Measurements from ENCODE around the gene TNC.
A peak's percentile ranks its signal among the peaks of the same experiment; 100 is the strongest.

Gene TNC

DNA sequence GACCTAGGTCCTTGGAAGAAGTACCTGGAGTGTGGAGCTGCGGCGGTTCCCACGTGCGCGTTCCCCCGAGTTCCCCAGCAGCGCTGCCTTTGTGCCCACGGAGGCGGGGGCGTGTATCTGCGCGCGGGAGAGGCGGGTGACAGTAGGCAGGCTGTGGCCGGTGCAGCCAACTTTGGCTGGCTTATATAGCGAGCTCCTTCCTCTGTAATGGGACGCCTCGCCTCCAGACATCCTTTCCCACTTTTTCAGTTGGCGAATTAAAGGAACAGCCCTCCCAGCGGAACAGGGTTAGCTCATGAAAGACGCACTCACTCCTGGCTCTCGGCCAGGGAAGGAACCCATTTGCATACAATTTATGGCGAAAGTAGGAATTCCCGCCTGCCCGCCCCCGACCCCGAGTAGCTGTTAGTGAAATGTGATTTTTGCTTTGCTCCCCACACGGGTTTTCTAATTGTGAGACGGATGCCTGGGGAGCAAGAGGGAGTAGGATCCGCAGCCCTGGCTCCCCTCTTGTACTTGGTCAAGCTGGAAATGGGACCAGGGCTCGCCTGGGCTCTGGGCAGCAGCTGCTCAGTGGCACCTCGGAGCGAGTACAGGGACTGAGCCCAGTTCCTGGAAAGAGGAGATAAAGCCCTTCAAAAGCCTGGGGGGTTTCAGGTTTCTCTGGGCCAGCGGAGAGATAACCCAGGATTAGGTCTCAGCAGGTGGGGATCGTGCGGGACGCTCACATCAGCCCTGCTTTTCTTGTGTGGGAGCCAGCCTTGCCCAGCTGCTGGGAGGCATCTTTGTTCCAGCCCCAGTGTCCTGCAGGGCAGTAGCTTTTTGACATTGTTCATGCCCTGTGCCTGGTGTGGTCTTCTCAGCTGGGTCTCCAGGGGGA, at the start of gene TNC:
TSS of gene TNC (minus strand) at position 159 of the 880 bp plus-strand sequence. CDS start 27,139 bp downstream, outside the sequence.
- DNase-seq (ENCODE audit: low read depth), result no peak

DNA sequence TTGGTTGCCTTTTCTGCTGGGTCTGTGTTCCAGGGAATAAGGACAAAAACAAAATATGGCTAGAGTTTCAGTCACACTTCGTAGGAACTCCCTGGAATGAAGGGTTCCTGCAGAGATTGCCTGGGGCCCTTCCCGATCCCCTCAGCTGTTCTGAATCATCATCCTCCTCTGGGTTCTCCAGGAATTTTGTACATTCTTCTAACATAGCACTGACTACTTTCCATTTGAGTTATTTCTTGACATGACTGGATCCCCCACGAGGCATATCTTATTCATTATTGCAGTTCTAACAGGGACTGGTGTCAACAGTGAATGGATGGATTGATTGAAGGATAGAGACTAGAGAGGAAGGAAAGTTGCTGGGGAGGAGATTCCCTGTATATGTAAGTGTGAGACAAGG, 49.2 kb upstream of the TNC start:
- peak; percentile 67 for DNase-seq (ENCODE audit: low read depth)

DNA sequence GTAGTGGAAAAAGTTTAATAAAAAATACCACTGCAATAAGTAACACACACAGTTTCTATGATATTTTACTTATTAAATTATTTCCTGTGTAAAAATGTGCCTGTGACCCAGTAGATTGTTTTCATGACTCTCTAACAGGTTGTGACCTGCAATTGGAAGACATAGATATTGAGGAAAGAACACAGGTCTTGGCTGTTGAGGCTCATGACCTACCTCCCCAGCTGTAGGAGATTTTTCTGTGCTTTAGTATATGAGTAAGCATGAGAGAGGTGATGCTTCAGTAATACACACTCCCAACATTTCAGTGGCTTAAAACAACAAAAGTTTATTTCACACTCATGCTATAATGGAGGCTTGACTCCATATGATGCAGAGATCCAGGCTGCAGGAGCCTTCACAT, 47.3 kb upstream of the TNC start:
- no peak for DNase-seq (ENCODE audit: low read depth)

DNA sequence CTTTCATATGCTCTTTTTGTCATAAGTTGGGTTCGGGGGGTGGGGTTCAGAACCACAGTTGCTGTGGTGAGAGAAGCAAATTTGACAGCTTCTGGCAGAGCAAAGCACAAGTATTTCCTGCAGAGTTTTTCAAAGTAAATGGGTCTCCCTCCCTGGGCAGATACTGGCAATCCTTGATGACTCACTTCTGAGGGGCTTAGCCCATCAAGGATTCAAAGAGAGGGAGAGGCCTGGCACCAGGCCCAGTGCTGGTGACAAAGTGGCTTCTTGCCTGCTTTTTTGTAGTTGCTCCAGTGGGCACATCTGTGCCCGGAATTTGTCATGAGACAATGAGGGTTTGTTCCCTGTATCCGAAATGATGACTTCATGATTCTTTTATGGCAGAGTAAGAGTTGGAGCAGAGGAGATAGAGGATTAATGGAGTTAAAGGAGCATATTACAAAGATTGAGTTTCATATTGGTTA, 46.6 kb upstream of the TNC start:
- no peak for DNase-seq (ENCODE audit: low read depth)

DNA sequence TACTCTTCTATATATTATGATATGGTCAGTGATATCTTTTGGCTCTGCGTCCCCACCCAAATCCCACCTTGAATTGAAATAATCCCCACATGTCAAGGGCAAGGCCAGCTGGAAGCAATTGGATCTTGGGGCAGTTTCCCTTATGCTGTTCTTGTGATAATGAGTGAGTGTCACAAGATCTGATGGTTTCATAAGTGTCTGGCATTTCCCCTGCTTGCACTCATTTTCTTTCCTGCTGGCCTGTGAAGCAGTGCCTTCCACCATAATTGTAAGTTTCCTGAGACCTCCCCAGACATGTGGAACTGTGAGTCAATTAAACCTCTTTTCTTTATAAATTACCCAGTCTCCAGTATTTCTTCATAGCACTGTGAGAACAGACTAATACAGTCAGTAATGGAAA, 45.0 kb upstream of the TNC start:
- no peak for DNase-seq (ENCODE audit: low read depth)

DNA sequence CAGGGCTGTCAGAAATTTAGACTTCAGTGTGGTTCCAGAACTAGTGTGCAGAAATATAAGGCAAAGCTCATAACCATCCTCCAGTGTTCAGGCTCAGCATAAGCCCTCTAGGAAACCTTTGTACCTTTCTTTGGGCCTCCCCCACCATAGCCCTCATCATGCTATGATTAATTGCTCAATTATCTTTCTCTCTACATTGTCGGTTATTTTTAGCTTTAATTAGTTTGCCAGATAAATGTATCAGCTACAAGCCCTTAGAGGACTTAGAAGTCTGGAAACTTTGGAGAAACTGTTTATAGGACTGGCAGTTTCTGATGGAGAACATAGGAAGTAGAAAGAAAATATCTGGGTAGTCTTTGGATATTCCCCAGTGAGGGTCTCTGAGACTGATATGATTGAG, 43.5 kb upstream of the TNC start:
- DNase-seq (ENCODE audit: low read depth), result no peak

DNA sequence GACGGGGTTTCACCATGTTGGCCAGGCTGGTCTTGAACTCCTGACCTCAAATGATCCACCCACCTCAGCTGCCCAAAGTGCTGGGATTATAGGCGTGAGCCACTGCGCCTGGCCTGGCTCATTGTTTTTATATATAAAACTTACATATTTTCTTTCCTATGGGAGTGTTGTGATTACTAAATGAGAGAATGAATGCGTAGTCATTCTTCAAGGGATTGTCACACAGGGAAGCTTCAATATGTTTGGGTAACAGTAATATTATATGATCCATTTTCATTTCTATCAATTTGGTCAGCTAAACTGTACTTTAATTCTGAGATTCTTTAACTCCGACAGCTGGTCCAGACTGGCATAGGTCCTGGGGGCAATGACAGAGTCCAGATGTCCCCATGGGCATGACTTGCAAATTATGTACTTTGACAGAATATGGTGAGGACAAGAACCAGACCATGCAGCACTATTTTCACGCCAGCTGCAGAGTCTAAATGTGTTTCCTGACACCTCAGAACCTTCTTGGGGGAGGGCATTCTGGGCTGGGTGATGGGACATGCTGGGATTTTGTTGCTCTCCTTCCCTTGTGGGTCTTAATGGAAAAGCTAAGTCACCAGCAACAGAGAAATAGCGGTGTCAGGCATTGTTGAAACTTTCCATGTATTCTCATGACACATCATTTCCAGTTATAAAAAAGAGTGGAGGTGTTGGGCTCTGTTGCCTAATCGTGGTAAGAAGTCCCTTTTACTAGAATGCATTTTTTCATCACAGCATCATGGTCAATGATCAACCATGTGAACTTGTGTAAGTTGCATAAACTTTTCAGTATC, 40.9 kb upstream of the TNC start:
- peak; percentile 77 for DNase-seq (ENCODE audit: low read depth)

DNA sequence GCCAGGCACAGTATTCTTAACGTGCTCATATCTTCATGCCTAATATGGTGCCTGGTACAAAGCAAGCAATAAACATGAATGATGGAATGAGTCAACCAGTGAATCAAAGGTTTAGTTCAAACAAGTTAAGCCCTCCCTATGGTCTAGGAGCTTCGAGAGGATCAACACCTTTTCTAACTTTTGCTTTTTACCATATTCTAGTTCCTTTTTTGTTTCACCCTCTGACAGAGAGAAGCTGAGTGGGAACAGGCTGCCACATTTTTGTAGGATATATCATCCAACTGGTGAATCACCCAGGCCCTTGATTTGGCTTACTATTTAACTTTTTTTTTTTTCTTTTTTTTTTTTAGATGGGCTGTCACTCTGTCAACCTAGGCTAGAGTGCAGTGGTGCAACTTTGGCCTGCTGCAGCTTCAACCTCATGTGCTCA, 39.3 kb upstream of the TNC start:
- DNase-seq (ENCODE audit: low read depth), result peak; percentile 63

DNA sequence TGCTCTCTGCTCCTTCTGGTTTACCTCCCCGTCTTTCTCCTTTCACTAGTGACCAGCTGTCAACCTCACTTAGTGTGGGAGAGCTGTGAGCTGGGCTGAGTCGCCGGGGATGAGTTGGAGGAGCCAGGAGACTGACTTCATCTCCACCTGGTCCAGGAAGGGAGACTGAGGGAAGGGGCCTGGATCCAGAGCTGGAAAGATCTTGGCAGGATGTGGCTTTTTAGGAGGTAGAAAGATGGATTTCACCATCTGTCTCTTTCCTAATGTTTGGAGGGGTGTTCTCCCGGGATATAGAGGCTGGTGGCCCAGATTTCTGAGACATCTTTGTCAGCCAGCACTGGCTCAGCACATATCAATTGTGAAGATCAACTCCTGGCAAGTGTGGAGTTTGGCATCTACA, 37.1 kb upstream of the TNC start:
- no peak for DNase-seq (ENCODE audit: low read depth)

DNA sequence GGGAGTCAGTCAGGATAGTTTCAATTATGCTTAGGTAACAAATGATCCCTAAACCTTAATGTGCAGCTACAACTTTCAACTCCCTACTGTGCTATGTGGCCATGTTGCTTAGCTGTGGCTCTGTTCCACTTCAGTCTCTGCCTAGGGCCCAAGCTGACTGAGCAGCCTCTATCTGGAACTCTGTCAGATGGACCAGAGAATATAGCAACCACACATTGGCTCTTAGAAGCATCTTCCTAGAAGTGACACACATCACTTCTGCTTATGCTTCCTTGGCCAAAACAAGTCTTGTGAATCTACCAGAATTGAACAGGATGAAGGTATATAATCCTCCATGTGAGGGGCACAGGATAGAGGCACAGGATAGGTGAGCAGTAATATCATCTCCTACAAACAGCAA, 36.7 kb upstream of the TNC start:
- DNase-seq (ENCODE audit: low read depth), result no peak

DNA sequence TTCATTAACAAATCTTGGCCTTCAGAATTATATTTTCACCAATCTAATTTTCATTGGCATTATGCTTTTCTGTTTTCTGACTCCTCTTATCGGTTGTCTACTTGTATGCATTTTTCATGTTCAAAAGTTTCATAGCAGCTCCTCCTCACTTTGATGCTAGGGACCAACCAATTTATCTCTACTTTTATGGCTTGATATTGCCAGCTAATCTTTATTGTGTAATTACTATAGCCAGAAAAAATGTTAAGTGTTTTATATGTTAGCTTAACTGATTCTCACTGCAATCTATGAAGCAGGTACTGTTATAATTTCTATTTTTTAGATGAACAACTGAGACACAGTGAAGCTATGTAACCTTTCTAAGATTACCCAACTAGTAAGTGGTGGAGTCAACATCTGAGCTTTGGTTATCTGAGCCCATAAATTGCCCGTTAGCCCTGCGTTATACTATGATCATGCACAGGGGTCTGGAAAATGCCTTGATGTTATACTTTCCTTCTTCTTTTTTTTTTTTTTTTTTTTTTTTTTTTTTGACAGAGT, 34.4 kb upstream of the TNC start:
- DNase-seq (ENCODE audit: low read depth), result no peak

DNA sequence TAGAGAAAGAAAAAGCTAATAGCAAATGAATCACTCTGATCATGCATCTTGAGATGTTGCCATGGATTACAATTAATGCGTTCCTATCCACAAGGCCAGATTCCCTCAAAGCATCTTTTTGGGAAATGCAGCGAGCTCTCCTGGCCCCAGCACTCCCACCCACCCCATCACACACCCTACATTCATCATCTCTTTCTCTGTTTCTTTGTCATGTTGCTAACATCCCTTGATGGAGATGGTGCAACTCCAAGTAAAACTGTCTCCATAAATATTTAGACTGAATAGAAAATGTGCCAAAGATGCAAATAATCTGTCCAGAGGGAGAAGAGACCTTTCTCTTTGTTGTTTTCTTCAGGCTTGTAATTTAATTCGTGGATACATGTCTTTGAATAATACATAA, 30.8 kb upstream of the TNC start:
- no peak for DNase-seq (ENCODE audit: low read depth)

DNA sequence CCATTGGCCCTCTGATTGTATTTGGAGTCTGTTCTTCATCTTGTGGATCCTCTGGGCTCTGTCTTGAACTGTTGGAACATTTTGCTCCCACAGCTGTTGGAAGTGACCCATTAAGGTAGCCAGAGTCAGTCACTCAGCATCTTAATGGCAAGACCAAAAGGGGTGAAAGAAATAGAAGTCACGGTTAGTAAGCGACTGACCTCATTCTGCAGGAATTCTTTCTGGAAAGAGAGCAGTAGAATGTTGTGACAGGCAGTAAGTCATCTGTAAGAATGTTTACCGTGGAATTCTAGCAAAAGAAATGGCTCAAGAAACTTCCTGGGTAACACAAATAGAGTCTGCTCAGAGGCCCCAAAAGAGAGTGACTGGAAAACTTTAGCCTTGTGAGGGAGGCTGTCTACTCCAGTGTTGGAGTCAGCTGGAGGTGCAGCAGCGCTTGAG, 28.6 kb upstream of the TNC start:
- DNase-seq (ENCODE audit: low read depth), result peak; percentile 95

DNA sequence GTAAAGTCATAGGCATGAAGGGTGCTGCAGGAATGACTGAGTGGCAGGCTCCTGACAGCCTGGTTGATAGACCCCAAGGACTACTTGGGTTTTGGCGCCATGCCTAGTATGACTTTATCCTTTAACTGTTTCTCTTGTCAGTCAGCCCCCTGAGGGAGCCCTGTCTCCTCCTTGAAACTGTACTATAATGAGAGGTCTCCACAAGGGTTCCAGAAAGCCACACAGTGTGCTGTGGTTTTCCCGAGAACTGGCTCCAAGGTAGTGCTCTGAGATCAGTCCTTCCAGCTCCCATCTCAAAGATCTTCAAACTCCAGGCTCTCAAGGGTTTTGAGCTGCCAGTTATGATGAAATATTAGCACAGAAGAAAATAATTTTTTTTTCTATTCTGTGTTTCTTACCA, 26.7 kb upstream of the TNC start:
- DNase-seq (ENCODE audit: low read depth), result no peak

DNA sequence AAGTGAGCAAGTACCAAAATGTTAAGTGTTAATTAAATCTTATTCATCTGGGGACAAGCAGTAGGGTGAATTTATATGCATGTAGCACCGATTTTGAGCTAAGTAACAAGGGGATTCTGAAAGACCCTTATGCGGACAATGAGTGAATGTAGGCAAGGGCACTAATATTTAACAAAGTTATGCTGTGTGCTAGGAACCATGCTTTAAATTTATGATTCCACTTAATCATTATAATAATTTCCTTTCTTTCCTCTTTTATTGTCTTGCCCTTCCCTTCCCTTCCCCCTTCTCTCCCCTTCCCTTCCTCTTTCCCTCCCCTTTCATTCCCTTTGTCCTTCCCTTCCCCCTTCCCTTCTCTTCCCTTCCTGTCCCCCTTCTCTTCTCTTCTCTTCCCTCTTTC, 25.7 kb upstream of the TNC start:
- DNase-seq (ENCODE audit: low read depth), result no peak

DNA sequence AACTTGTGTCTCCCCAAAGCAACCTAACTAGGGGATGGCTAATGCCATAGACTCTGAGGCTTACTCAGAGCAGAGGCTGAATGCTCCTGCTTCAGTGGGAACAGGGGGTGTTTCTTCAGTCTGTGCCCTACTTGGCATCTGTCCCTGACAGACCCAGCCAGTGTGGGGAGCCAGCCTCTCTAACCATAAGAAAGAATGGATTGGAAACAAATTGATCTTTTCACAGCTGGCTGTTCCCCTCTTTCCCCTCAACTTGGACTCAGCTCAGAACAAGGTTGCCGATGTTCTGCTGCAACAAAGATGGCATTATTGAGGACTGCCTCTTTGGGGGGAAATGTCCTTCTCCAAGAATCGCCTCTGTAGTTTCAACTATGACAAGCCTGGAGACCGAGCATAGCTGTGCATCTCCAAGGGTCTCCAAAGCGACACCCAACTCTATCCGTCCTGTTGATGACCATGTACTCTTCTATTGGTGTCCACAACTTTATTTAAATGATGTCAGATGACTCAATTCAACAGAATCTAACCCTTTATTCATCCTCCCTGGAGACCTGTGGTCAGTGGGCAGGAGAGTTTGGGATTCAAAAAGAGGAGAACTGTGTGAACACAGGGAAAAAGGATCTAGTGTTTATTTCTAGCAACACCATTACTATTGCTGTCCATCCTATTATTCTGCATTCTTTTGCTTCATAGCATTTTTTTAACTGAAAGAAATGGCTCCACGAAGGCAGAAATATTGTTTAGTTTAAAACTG, 24.7 kb upstream of the TNC start:
- DNase-seq (ENCODE audit: low read depth), result no peak

DNA sequence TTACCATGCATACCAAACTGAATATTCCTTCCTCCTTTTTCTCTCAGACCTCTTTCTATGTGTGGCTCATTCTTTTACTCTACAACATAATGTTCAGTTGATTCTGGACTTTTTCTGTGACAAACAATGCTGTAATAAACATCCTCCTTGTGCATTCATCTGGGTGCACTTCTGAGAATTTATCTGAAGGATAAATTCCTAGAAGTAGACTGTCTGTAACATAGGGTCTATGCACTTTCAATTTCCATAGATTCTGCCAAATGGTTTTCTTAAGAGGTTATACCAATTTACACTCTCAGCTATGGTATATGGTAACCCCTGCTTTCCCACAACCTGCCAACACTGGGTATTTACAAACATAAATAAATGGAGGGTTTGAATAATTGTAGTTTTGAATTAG, 24.1 kb upstream of the TNC start:
- DNase-seq (ENCODE audit: low read depth), result no peak

DNA sequence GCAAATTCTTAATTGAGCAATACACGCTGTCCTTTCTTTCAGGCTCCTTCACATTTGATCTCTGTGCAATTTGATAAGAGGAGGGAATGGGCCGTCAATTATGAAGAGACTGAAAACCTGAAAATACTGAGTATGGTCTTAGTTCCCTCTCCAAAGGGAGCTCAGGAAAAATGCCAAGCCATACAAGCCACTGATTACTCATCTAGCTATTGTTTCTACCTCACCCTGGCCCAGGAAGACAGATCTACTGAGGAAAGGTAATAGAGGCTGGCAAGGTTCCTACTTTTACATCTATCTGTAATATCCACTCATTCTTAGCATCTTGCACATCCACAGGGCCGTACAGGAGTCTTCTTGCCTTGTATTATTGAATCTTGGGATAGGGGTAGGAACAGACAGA, 23.7 kb upstream of the TNC start:
- no peak for DNase-seq (ENCODE audit: low read depth)

DNA sequence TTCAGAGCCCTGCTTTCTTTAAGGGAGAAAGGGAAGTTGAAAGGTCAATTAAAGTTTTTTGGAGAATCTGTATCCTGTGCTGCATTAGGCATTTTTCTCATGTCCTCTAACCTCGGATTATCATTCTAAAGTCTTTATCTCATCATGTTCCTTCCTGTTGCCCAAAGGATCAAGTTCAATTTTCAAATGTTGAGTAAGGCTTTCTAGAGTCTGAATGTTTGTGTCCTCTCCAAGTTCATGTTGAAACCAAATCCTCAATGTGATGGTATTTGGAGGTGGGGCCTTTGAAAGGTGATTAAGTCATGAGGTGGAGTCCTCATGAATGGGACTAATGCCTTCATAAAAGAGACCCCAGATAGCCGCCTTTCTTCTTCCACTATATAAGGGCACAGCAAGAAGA, 20.2 kb upstream of the TNC start:
- DNase-seq (ENCODE audit: low read depth), result no peak

DNA sequence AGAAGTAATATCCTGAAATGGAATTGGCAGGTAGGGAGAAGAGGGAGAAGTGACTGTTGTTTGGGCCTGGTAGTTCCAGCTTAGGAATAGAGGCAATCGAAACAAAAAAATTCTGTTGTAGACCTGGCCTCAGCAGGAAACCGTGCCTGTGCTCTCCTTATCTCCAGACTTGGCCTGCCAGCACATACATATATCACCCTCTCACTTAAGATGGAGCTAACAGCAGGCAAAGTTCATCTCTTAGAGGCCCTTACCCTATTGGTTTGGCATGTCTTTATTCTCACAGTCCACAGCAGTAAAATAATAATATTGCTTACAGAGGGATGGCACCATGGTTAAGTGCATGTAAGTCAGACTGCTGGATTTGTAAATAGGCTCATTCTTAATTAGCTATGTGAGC, 19.6 kb upstream of the TNC start:
- no peak for DNase-seq (ENCODE audit: low read depth)

DNA sequence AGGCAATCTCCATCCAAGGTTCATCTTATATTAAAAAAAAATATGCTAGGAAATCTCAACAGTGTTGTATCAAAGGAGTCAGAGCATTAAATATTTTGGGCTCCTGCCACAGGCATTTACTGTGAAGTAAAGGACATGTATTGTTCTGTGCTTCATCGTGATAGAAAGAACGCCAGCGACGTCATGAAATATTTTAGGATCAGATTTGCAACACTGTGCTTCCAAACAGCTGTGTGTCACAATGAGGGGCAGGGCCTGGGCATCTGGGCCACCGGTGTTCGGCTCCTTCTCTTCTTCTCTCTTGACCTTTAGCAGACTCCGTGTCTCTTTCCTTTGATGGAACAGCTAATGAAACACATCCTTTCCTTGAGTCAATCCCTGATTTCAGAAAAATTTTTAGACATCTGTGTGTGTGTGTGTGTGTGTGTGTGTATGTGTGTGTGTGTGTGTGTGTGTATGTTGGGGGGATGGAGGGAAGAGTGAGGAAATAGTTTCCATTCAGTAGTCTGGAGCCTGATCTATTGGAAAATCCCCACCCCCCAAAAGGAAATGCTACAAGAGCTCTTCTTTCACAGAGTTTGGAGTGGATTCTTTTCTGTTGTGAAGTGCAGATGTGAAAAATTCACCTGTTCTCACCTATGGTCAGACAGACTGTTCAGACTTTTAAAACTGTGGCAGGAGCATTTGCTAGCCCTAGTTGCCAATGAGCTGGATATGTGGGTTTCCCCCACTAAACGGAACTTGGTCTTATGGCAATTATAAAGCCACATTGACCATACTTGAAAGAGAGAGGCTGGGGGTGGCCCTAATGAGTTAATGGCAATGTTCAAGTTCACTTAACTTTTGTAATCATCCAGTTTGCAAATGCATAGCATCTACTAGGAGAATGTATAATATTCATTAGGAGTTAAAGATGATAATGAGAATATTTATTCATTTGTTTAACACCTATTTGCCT, 18.1 kb upstream of the TNC start:
- no peak for DNase-seq (ENCODE audit: low read depth)

Data from GM04503 (cell line).